ENCODE data around the gene KRTAP20-2.

DNA sequence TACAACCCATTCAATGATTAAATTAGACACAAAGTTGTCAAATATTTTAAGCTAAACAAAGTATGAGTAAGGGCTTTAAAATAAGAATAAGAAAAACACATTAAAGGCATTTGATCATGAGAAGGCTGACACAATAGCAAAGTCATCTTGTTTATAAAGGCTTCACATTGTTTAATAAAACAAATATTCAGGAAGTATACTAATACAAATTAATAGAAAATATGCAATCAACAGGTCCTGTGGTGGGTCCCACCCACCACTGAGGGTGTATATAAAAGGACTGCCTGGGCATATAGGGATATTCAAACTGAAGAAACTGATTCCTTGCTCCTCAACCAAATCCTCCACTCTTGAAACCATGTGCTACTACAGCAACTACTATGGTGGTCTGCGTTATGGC is at the start of gene KRTAP20-2:
- TF ChIP-seq, protein P1, sequence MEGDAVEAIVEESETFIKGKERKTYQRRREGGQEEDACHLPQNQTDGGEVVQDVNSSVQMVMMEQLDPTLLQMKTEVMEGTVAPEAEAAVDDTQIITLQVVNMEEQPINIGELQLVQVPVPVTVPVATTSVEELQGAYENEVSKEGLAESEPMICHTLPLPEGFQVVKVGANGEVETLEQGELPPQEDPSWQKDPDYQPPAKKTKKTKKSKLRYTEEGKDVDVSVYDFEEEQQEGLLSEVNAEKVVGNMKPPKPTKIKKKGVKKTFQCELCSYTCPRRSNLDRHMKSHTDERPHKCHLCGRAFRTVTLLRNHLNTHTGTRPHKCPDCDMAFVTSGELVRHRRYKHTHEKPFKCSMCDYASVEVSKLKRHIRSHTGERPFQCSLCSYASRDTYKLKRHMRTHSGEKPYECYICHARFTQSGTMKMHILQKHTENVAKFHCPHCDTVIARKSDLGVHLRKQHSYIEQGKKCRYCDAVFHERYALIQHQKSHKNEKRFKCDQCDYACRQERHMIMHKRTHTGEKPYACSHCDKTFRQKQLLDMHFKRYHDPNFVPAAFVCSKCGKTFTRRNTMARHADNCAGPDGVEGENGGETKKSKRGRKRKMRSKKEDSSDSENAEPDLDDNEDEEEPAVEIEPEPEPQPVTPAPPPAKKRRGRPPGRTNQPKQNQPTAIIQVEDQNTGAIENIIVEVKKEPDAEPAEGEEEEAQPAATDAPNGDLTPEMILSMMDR (IDR thresholded peaks at IDR 0.05), result no peak
- TF ChIP-seq POLR2A (IDR thresholded peaks at IDR 0.05), result no peak
